ENCODE results near the gene ASPM. TPM values are rescaled to one million over a fixed set of nuclear protein-coding genes. Genes with fewer than 3 reads are reported as not detected.
"Not testable (repeated sequence)": the region's sequence is repeated elsewhere in the genome, so short reads cannot be mapped to it uniquely, and the experiment has no call there.

The ASPM gene
- total and polyA plus RNA-seq, 8 donors = 1.1 to 46.2 (median 21.8) TPM

- no peaks in the 10 kb centered on the region for H3K36me3 ChIP-seq
- intact Hi-C loops (cut with DNase I) = no loop called here
- no peak for DNase-seq
- H3K9me3 ChIP-seq = no peaks in the 10 kb centered on the region
- no peaks in the 10 kb centered on the region for H3K4me1 ChIP-seq
- no peak overlapping the region for H3K4me3 ChIP-seq
- no peak for ATAC-seq
- H3K27me3 ChIP-seq = no peaks in the 10 kb centered on the region
- H3K27ac ChIP-seq = no peak overlapping the region
- no peak for TF ChIP-seq CTCF (IDR thresholded peaks at IDR 0.05)
These were observed 104.7 kb downstream of the ASPM start for GRCh38 chr1:197041486-197042353.

GRCh38 chr1:197036861-197037260 is 109.6 kb downstream of the ASPM start:
- no peaks in the 10 kb centered on the region for H3K36me3 ChIP-seq
- no peak overlapping the region for H3K27ac ChIP-seq
- no peak for TF ChIP-seq CTCF (IDR thresholded peaks at IDR 0.05)
- H3K4me1 ChIP-seq = no peaks in the 10 kb centered on the region
- intact Hi-C loops (cut with DNase I) = no loop called here
- H3K9me3 ChIP-seq = no peaks in the 10 kb centered on the region
- H3K27me3 ChIP-seq = no peaks in the 10 kb centered on the region
- ATAC-seq (no peak), DNase-seq (no peak)
- no peak overlapping the region for H3K4me3 ChIP-seq

GRCh38 chr1:197034631-197035339 is 111.7 kb downstream of the ASPM start:
- DNase-seq; H3K36me3 ChIP-seq; H3K27ac ChIP-seq; H3K9me3 ChIP-seq; H3K4me1 ChIP-seq; intact Hi-C loops (cut with DNase I); H3K27me3 ChIP-seq; H3K4me3 ChIP-seq; ATAC-seq: not testable (repeated sequence)

Other genes with a start within 250 kb of the ASPM start
- gene CFHR2, start 202.9 kb downstream of the ASPM start, total RNA-seq = not detected
- under 1 TPM in 1 of 6 donors, not detected in 5; 0.21 TPM for gene CFHR2, start 202.9 kb downstream of the ASPM start, polyA plus RNA-seq (ENCODE audit: insufficient read length in 6 of 6)
- not detected for gene CFHR5, start 169.1 kb downstream of the ASPM start, total RNA-seq
- not detected for gene CFHR5, start 169.1 kb downstream of the ASPM start, polyA plus RNA-seq (ENCODE audit: insufficient read length in 6 of 6)
- not detected for gene F13B, start 79.4 kb downstream of the ASPM start, total RNA-seq
- gene F13B, start 79.4 kb downstream of the ASPM start, polyA plus RNA-seq (ENCODE audit: insufficient read length in 6 of 6) = under 1 TPM in 3 of 6 donors, not detected in 3; 0.07 to 0.10 (median 0.08) TPM
- gene ZBTB41, start 54.6 kb upstream of the ASPM start, total RNA-seq = 10 to 100 TPM; 14.7 to 16.3 TPM
- 10 to 100 TPM; 18.2 to 23.2 (median 19.0) TPM for gene ZBTB41, start 54.6 kb upstream of the ASPM start, polyA plus RNA-seq (ENCODE audit: insufficient read length in 6 of 6)
- gene CRB1, start 121.6 kb upstream of the ASPM start, total RNA-seq = under 1 TPM; 0.09 to 0.16 TPM
- gene CRB1, start 121.6 kb upstream of the ASPM start, polyA plus RNA-seq (ENCODE audit: insufficient read length in 6 of 6) = under 1 TPM; 0.17 to 0.31 (median 0.26) TPM

Data from left lung (tissue), 10 donors.